Subcutaneous adipose tissue (tissue), 4 donors: ENCODE data around the gene MMUT. TPM values are rescaled to one million over a fixed set of nuclear protein-coding genes. Genes with fewer than 3 reads are reported as not detected.

Experiments used
- CTCF ChIP-seq: fragments of 450-650 bp; IDR thresholded peaks from one replicate; pipeline ENCODE4 v1.5.1; 2016; ENCODE audit warnings: low read depth, mild to moderate bottlenecking, control low read depth, antibody characterized with exemption, moderate library complexity
- total RNA-seq, 4 donors: library from RNA; depleted of rRNA; stranded (reverse); fragments of >200 nt; gene quantifications; one replicate each; pipeline ENCODE4 v1.1.0, GENCODE V29; 2016

MMUT gene
- 10 to 100 TPM; 18.7 to 30.5 (median 23.6) TPM for total RNA-seq

DNA sequence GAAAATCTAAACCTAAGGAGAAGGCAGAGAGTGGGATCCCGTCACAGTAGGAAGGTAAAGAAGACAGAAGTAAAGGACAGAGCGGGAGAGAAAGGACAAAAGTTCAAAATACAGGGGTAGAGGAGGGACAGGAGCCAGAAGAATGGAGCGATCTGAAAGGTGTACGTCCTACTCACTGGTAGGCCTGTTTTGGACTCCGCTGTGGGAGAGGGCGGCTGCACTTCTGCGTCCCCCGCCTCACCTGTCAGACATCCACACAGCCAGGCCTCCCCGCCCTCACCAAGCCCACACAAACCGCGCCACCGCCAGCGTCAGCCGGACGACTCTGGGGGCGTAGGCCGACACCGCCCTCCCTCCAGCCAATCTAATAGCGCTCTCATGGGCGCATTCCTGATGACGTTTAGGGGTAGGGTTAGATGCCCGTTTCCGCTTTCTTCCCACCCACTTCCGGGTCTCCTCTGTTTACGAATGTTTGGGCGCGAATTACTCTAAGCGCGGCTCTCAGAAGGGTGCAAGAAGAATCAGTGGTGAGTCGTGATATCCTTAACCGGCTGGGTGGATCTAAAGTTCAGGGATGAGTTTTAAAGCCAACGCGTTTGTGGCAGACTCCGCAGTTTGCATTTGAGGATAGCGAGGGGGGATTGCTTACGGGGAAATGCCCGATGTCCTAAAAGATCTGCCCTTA is at the start of gene MMUT, which contains the start of gene CENPQ:
MMUT (minus strand) TSS at position 327 of the 685 bp plus-strand sequence. CDS start 3,787 bp downstream, outside the sequence.
CENPQ (plus strand) TSS at position 444 of the 685 bp plus-strand sequence. CDS start 6,807 bp downstream, outside the sequence.
- TF ChIP-seq CTCF, result no peak

DNA sequence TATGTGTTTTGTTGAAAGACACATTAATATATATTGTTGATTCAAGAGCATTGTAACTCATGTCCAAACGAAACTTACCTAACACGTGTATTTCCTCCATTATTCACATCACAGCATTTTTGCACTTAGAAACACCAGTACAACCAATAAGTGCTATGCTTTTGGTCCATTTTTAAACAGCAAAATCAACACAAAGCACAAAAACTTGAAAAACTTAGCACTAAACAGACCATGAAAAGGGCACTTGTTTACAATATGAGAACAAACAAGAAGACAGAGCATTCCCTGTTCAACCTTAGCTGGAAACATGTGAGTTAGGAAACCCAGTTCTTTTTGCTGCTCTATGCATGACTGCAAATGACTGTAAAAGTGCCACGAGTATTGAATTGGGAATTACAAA is 46.3 kb upstream of the MMUT start:
- no peak for TF ChIP-seq CTCF

GRCh38 chr6:49506569-49507111 is 43.6 kb upstream of the MMUT start:
- TF ChIP-seq CTCF, result no peak

GRCh38 chr6:49504666-49505065 is 41.6 kb upstream of the MMUT start:
- TF ChIP-seq CTCF, result no peak

DNA sequence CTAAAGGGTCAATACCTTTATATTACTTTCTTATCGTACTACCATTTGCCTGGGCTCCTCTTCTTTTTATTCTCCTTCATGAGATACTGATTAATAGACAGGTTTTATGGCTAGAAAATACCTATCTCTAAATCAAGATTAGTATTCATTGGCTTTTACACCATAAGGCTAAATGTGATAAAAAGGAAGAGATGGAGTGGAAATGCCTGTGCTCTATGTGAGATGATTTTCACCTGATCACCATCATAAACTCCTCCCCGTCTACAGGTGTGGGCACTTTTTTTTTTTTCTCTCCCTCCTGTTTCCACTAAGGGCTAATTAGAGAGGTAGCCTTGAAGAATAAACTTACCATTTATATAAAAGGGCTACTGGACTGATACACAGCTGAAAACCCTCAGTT is 36.6 kb upstream of the MMUT start, which contains the start of gene GLYATL3:
GLYATL3 (plus strand) TSS at position 301 of the 400 bp plus-strand sequence. CDS start 12,068 bp downstream, outside the sequence.
- TF ChIP-seq CTCF, result no peak

GRCh38 chr6:49499126-49499525 is 36.1 kb upstream of the MMUT start:
- no peak for TF ChIP-seq CTCF

DNA sequence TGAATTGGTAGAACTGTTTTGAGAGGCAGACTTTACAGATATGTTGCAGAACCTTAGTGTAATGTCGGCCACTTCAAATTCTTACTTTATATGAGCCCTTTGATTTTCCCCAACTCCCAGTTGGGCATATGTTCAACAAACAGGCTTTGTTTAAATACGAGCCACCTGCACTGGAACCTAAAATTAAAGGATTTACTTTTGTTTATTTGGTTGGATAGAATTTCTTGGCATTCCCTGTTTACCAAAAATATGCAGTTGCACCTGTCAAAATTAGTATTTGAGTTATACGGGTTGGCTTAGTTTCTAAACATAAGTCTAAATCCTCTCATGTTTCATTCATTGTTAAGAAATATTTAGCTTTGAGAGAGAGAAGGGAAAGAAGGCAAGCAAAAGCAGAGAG is 34.3 kb upstream of the MMUT start:
- no peak for TF ChIP-seq CTCF
